ENCODE measurements around the gene IDH1.
"Not testable (repeated sequence)": the region's sequence is repeated elsewhere in the genome, so short reads cannot be mapped to it uniquely, and the experiment has no call there.

IDH1 gene

GRCh38 chr2:208254871-208255556 lies at the start of gene IDH1:
TSS of gene IDH1 (minus strand) at chr2:208255071. CDS start at chr2:208251551, 3,520 bp downstream.
- DNase-seq = peak; percentile 90 to 92

- DNase-seq = no peak
These were observed 49.3 kb upstream of the IDH1 start for GRCh38 chr2:208304157-208304556.

- DNase-seq = peak in 1 of 2 experiments; percentile 23
These were observed 46.2 kb upstream of the IDH1 start for GRCh38 chr2:208300847-208301618.

GRCh38 chr2:208297961-208298360 lies 43.1 kb upstream of the IDH1 start:
- DNase-seq = no peak

GRCh38 chr2:208296610-208297009 lies 41.7 kb upstream of the IDH1 start:
- DNase-seq = no peak

- no peak for DNase-seq
These were observed 41.0 kb upstream of the IDH1 start for GRCh38 chr2:208295834-208296233.

- no peak for DNase-seq
These were observed 39.7 kb upstream of the IDH1 start for GRCh38 chr2:208294482-208295024.

GRCh38 chr2:208285853-208286252 lies 31.0 kb upstream of the IDH1 start:
- DNase-seq = no peak

GRCh38 chr2:208280933-208281332 lies 26.1 kb upstream of the IDH1 start:
- no peak for DNase-seq

GRCh38 chr2:208280234-208280633 lies 25.4 kb upstream of the IDH1 start:
- DNase-seq = no peak

- no peak for DNase-seq
These were observed 24.4 kb upstream of the IDH1 start for GRCh38 chr2:208279236-208279635.

GRCh38 chr2:208278549-208278948 lies 23.7 kb upstream of the IDH1 start:
- no peak for DNase-seq

- DNase-seq = no peak
These were observed 19.9 kb upstream of the IDH1 start for GRCh38 chr2:208274748-208275147.

GRCh38 chr2:208269091-208269490 lies 14.2 kb upstream of the IDH1 start:
- no peak for DNase-seq

- no peak for DNase-seq
These were observed 13.5 kb upstream of the IDH1 start for GRCh38 chr2:208268156-208268952.

GRCh38 chr2:208267526-208267925 lies 12.7 kb upstream of the IDH1 start:
- not testable (repeated sequence) for DNase-seq

- no peak for DNase-seq
These were observed 12.1 kb upstream of the IDH1 start for GRCh38 chr2:208266936-208267335.

GRCh38 chr2:208266553-208266893 lies 11.7 kb upstream of the IDH1 start:
- DNase-seq = peak; percentile 45 to 65

GRCh38 chr2:208265801-208266552 lies 11.1 kb upstream of the IDH1 start, which contains the start of gene PIKFYVE:
TSS of gene PIKFYVE (plus strand) at chr2:208266255. CDS start at chr2:208271520, 5,265 bp downstream.
- peak; percentile 97 to 98 for DNase-seq

- peak; percentile 1 to 48 for DNase-seq
These were observed 10.5 kb upstream of the IDH1 start for GRCh38 chr2:208265371-208265800.

GRCh38 chr2:208256849-208257813 lies 2.3 kb upstream of the IDH1 start:
- not testable (repeated sequence) for DNase-seq
